ENCODE results near the gene TMX1.
A peak's percentile ranks its signal among the peaks of the same experiment; 100 is the strongest.

DNA sequence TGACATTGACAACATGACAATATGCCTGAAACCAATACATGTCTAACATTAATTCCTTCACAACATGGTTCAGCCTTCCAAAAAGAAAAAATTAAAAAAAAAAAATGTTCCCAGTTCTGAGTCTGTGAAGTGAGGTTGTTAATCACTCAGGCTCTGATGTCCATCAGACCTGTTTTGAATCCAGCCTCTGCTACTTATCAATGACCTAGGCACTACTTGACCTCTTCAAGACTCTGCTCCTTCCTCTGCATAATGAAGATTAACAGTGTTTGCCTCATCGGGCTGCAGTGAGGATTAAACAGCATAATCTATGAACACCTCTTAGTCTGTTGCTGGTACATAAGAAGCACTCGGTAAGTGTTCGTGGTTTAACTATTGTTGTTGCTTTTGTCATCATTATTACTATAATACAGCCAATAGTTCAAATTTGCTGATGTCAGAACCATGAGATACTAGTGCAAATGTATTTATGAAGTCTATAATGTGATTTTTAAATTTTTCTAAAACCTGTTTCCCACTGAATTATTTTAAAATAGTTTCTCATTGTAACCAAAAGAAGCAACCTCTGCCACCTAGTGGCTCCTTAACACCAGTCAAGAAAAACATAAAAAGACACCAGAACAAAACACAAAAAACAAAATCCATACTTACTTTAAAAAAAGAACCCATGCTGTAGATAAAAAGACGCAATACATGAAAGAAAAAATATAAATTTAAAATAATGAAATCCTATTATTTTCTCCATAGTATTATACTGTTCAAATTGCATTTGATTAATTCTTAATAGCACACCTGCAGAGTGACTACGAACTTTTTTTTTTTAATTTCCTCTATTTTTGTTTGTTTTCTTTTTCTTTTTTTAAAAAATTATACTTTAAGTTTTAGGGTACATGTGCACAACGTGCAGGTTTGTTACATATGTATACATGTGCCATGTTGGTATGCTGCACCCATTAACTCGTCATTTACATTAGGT lies 20.3 kb upstream of the TMX1 start:
- TF ChIP-seq, protein P1, sequence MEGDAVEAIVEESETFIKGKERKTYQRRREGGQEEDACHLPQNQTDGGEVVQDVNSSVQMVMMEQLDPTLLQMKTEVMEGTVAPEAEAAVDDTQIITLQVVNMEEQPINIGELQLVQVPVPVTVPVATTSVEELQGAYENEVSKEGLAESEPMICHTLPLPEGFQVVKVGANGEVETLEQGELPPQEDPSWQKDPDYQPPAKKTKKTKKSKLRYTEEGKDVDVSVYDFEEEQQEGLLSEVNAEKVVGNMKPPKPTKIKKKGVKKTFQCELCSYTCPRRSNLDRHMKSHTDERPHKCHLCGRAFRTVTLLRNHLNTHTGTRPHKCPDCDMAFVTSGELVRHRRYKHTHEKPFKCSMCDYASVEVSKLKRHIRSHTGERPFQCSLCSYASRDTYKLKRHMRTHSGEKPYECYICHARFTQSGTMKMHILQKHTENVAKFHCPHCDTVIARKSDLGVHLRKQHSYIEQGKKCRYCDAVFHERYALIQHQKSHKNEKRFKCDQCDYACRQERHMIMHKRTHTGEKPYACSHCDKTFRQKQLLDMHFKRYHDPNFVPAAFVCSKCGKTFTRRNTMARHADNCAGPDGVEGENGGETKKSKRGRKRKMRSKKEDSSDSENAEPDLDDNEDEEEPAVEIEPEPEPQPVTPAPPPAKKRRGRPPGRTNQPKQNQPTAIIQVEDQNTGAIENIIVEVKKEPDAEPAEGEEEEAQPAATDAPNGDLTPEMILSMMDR (IDR thresholded peaks at IDR 0.05): peak in 2 of 3 experiments; percentile 36 to 73
- no peak for TF ChIP-seq POLR2A (IDR thresholded peaks at IDR 0.05)

All from testis (tissue), 2 donors.